ENCODE measurements around the gene BET1L.
"Not testable (repeated sequence)": the region's sequence is repeated elsewhere in the genome, so short reads cannot be mapped to it uniquely, and the experiment has no call there.

BET1L gene

GRCh38 chr11:227824-228379 is 20.7 kb upstream of the BET1L start:
- no peak for DNase-seq (ENCODE audit: low read depth in 3 of 3)

GRCh38 chr11:225734-226453 is 18.7 kb upstream of the BET1L start:
- DNase-seq (ENCODE audit: low read depth in 3 of 3), result no peak

DNA sequence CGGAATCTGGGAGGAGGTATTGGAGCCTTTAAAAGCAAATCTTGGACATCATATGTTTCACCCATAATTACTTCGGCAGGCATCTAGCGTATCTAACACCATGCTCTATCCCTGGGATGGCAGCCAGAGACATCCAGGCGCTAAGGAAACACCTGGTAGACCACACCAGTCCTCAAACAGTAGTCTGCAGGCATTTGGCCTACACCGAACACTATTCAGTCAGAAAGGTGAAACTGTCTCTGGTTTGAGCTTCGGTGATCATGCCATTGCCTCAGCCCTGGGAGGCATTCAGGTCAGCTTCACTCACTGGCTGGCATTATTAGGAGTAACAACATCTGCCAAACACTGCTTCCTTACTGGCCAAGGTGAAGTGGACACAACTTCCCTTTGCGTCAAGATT is 17.2 kb upstream of the BET1L start:
- no peak for DNase-seq (ENCODE audit: low read depth in 3 of 3)

DNA sequence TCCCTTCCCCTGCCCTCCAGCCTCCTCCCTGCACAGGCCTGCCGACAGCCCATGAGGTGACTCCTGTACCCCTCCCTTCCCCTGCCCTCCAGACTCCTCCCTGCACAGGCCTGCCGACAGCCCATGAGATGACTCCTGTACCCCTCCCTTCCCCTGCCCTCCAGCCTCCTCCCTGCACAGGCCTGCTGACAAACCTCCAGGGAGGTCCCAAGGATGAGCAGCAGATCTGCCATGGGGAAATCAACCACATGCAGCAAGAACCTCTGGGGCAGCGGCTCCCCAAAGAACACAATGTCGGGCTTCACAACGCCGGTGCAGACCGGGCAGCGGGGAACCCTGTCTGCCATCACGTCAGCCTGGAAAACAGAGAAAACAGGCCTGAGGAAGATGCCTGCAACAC is 16.7 kb upstream of the BET1L start:
- no peak for DNase-seq (ENCODE audit: low read depth in 3 of 3)

DNA sequence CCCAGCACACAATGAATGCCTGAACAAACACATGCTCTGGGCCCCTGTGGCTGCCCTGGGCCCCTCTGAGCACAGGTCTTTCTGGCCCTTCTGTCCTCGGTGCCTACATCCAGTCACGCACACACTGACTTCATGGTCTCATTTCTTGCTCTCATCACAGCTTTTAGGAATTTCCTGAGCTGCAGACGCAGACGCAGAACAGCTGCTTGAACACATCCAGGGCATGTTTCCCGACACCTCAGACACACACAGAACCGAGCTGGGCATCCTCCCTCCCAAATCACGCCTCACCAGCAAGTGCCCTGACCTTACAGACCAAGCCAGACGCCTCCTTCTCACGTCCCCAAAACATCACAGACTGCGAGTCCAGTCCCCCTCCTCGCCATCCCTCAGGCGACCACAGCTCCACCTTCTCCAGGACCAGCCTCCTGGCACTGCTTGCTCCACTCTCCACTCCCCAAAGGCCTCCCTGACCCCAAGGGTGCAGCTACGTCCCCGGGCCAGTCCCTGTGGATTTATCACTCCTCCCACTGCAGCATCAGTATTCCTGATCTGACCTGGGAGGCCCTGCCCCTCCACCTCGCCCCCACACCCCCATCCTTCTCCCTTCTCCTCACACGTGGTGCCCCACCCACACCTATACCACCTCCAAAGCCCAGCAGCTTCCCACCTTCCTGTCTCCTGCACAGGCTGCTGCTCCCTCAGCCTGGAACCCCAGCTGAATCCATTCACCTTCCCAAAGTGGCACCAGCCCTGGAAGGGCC is 16.0 kb upstream of the BET1L start:
- no peak for DNase-seq (ENCODE audit: low read depth in 3 of 3)

DNA sequence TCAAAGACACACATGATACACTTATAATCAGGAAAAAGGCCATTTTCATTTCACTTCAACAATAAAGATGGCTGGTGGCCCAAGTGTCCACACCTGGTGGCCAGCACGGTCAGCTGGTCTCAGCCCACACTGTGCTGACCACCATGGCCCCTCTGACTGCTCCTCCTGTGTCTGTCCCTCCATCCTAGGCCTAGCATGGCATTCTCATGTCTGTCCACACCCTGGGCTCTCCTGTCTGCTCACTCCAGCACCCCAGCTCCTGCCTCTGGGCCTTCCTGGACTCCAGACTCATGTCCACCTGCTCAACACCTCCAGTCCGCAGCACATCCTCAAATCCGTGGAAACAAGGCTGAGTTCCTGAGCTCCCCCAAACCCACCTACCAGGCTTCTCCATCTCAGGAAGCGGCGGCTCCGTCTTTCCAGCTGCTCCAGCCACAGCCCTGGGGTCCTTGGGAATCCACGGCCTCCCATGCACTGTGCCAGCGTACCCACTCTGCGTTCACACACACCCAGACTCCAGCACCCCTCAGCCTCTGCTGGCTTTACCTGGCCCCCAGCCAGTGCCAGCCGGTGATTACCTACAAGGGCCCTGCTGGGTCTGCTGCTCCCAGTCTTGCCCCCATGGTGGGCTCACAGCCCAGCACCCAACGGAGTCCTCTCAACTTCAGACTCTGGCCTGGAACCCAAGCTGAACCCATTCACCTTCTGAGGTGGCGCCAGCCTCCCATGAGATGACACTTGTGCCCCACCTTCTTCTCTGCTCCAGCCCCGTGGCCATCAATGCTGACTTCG is 15.0 kb upstream of the BET1L start:
- DNase-seq (ENCODE audit: low read depth in 3 of 3), result no peak

- no peak for DNase-seq (ENCODE audit: low read depth in 3 of 3)
These were observed 14.3 kb upstream of the BET1L start for GRCh38 chr11:221539-221938.

DNA sequence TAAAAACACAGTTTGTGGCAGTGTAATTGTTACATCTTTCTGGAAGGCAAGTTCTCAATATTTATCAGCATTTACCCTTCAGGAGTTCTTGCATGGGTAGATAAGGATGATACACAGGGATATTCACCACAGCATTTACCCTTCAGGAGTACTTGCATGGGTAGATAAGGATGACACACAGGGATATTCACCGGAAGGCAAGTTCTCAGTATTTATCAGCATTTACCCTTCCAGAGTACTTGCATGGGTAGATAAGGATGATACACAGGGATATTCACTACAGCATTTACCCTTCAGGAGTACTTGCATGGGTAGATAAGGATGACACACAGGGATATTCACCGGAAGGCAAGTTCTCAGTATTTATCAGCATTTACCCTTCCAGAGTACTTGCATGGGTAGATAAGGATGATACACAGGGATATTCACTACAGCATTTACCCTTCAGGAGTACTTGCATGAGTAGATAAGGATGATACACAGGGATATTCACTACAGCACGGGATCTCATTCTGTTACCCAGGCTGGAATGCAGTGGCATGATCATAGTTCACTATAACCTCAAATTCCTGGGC is 13.5 kb upstream of the BET1L start:
- DNase-seq (ENCODE audit: low read depth in 3 of 3), result not testable (repeated sequence)

DNA sequence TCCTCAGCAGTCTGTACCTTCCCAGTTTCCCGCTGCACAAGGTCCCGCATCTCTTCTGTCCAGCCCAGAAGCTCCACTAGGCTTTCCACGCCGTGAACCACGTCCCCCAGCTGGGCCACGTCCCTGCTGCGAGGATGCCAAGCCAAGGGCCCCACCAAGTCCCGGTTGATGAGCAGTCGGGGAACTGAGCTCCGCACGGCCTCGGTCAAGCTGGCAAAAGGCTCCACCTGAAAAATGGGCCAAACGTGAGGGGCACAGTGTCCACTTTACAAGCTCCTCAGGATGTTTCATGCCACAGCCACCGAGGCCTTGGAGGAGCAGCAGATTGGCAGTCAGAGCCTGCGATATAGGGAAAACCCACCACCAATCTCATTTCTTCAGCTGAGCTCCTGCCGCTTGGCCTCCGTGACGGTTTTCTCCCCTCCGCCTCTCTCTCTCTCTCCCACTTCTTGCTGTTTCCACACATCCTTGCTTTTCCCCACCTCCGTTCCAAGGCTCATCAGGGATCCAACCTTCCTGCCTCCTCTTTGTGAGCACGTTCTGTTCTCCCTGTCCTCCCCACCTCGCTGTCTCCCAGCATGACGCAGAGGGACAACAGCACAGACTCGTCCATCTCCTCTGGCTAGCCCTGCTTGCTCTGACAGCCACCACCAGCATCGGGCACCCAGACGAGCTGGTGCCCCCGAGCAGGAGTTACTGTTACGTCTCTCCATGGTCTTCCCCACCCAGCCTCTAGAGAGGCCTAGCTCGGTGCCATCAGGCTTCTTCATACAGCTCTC is 11.8 kb upstream of the BET1L start:
- DNase-seq (ENCODE audit: low read depth in 3 of 3), result no peak

DNA sequence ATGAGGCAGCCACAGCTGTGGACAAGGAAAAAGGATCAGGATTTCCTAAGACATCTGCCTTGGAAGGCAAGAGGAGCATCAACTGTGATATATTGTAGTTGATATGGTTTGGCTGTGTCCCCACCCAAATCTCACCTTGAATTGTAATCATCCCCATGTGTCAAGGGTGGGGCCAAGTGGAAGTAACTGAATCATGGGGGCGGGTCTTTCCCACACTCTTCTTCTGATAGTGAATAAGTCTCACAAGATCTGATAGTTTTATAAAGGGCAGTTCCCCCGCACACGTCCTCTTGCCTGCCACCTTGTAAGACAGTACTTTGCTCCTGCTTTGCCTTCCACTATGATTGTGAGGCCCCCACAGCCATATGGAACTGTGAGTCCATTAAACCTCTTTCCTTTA is 10.5 kb upstream of the BET1L start:
- DNase-seq (ENCODE audit: low read depth in 3 of 3), result no peak

GRCh38 chr11:216081-216974 is 9.1 kb upstream of the BET1L start:
- DNase-seq (ENCODE audit: low read depth in 3 of 3), result no peak

GRCh38 chr11:215581-216037 is 8.4 kb upstream of the BET1L start:
- no peak for DNase-seq (ENCODE audit: low read depth in 3 of 3)

DNA sequence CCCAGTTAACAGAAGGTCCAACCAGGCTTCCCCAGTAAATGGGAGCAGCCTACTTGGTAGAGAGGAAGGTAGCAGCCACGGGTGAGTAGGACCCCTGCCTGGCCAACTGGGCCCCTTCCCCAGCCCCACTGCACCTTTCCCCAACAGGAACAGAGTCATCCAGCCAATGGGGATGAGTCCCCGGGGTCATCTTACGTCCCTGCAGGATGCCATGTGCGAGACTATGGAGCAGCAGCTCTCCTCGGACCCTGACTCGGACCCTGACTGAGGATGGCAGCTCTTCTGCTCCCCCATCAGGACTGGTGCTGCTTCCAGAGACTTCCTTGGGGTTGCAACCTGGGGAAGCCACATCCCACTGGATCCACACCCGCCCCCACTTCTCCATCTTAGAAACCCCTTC is 6.9 kb upstream of the BET1L start:
- no peak for DNase-seq (ENCODE audit: low read depth in 3 of 3)

- DNase-seq (ENCODE audit: low read depth in 3 of 3), result no peak
These were observed 5.9 kb upstream of the BET1L start for GRCh38 chr11:213111-213510.

DNA sequence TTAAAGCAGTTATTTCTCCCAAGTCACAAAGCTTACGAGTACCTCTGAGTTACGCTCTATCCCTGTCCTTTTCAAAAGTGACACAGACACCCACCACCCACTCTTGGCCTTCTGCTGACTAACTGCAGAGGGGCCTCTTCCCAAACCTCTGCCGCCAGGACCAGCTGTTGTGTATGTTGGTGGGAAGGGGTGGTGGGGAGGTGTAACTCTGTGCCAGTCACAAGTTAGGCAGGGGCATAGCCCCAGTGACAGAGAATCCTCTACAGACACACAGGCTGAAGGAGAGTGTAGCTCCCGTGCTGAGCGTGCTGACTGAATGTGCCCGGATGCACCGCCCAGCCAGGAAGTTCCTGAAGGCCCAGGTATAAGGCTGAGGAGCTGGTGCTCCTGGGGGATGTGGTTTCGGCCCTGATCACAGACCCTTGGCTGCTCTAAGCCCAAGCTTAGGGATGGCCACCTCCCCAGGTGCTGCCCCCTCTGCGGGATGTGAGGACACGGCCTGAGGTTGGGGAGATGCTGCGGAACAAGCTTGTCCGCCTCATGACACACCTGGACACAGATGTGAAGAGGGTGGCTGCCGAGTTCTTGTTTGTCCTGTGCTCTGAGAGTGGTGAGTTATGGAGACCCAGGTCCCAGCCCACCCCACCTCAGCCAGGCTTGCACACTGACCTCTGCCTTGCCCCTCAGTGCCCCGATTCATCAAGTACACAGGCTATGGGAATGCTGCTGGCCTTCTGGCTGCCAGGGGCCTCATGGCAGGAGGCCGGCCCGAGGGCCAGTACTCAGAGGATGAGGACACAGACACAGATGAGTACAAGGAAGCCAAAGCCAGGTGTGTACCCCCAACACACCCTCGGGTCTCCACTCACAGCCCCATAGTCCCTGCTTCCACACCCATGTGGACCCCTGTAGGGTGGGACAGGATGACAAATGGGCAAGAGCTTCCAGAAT is 5.2 kb upstream of the BET1L start:
- DNase-seq (ENCODE audit: low read depth in 3 of 3), result no peak

- DNase-seq (ENCODE audit: low read depth in 3 of 3), result no peak
These were observed 4.5 kb upstream of the BET1L start for GRCh38 chr11:211741-212140.

- no peak for DNase-seq (ENCODE audit: low read depth in 3 of 3)
These were observed 4.1 kb upstream of the BET1L start for GRCh38 chr11:211295-211694.

DNA sequence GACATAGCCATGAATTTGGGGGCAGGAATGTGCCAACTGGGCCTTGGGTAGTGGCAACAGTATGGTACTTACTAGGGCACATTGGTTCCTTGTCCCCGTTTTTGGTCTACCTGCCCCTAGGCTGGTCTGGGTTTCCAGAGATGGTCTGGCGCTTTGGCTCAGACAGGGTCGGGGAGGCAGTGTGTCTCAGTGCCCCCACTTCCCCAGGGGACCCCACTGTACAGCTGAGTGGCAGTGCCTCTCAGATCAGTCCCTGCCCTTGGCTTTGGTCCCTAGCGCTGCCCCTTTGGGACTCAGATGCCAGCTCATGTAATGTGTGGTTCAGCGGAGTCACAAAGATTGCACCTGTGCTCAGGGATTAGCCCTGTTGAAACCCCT is 3.6 kb upstream of the BET1L start:
- no peak for DNase-seq (ENCODE audit: low read depth in 3 of 3)
